GM21515 (cell line): ENCODE measurements around the gene PLCG1.

ENCODE experiments used
- ATAC-seq: cut with Tn5 transposase; IDR thresholded peaks from one replicate; pipeline ENCODE4 v1.9.1; 2021; ENCODE audit not compliant: unreplicated experiment

Gene PLCG1

GRCh38 chr20:41166201-41167117 is 29.1 kb downstream of the PLCG1 start:
- no peak for ATAC-seq

GRCh38 chr20:41167118-41167470 is 29.8 kb downstream of the PLCG1 start:
- no peak for ATAC-seq

- peak; percentile 54 for ATAC-seq
Observed at GRCh38 chr20:41167481-41168253, 30.3 kb downstream of the PLCG1 start.

GRCh38 chr20:41168281-41169161 is 31.2 kb downstream of the PLCG1 start:
- ATAC-seq = no peak

- no peak for ATAC-seq
Observed at GRCh38 chr20:41169162-41169690, 31.9 kb downstream of the PLCG1 start.

GRCh38 chr20:41169791-41170351 is 32.5 kb downstream of the PLCG1 start:
- ATAC-seq = no peak

- ATAC-seq = no peak
Observed at GRCh38 chr20:41170386-41171105, 33.2 kb downstream of the PLCG1 start.

GRCh38 chr20:41171736-41172295 is 34.5 kb downstream of the PLCG1 start:
- no peak for ATAC-seq

GRCh38 chr20:41172296-41173140 is 35.2 kb downstream of the PLCG1 start:
- no peak for ATAC-seq

- no peak for ATAC-seq
Observed at GRCh38 chr20:41173161-41173721, 35.9 kb downstream of the PLCG1 start.

- no peak for ATAC-seq
Observed at GRCh38 chr20:41173791-41174341, 36.5 kb downstream of the PLCG1 start.

- ATAC-seq = no peak
Observed at GRCh38 chr20:41174373-41174772, 37.0 kb downstream of the PLCG1 start.

GRCh38 chr20:41174782-41175181 is 37.4 kb downstream of the PLCG1 start:
- ATAC-seq = no peak

GRCh38 chr20:41175201-41175651 is 37.9 kb downstream of the PLCG1 start:
- ATAC-seq = no peak

GRCh38 chr20:41175727-41176330 is 38.5 kb downstream of the PLCG1 start:
- no peak for ATAC-seq

- ATAC-seq = no peak
Observed at GRCh38 chr20:41176711-41177552, 39.6 kb downstream of the PLCG1 start.

- no peak for ATAC-seq
Observed at GRCh38 chr20:41177636-41178035, 40.3 kb downstream of the PLCG1 start.
